ENCODE measurements around the gene BCL2L13. TPM values are rescaled to one million over a fixed set of nuclear protein-coding genes. Genes with fewer than 3 reads are reported as not detected.

The BCL2L13 gene
- total RNA-seq, 1 donor from 2014 or later = 48.4 TPM

- DNase-seq (ENCODE audit: low read depth) (peak; percentile 60), FAIRE-seq (no peak)
- H3K4me3 ChIP-seq (ENCODE audit: low read depth, low read length) = no peak overlapping the region
These were observed 104.0 kb downstream of the BCL2L13 start for GRCh38 chr22:17742527-17742902.

GRCh38 chr22:17743661-17744411 lies 105.3 kb downstream of the BCL2L13 start:
- FAIRE-seq (no peak), DNase-seq (ENCODE audit: low read depth) (no peak)
- Histone ChIP-seq H3K27me3 (ENCODE audit: control insufficient read depth, insufficient read depth, low read length) (no peaks in the 10 kb centered on the region), H3K4me3 (ENCODE audit: low read depth, low read length) (no peak overlapping the region), H3K36me3 (ENCODE audit: control insufficient read depth, insufficient read depth, low read length) (peaks cover 3% of the 10 kb centered on the region)
- TF ChIP-seq CTCF (IDR thresholded peaks at IDR 0.05; ENCODE audit: insufficient read depth, low read length, severe bottlenecking) = no peak

More at GRCh38 chr22:17742527-17742902, 104.0 kb downstream of the BCL2L13 start:
- H3K36me3 ChIP-seq (ENCODE audit: control insufficient read depth, insufficient read depth, low read length) = peaks cover 5% of the 10 kb centered on the region
- no peaks in the 10 kb centered on the region for H3K27me3 ChIP-seq (ENCODE audit: control insufficient read depth, insufficient read depth, low read length)
- TF ChIP-seq CTCF (IDR thresholded peaks at IDR 0.05; ENCODE audit: insufficient read depth, low read length, severe bottlenecking) = peak; percentile 91

- Histone ChIP-seq H3K4me3 (ENCODE audit: low read depth, low read length) (no peak overlapping the region), H3K36me3 (ENCODE audit: control insufficient read depth, insufficient read depth, low read length) (peaks cover 1% of the 10 kb centered on the region), H3K27me3 (ENCODE audit: control insufficient read depth, insufficient read depth, low read length) (no peaks in the 10 kb centered on the region)
- DNase-seq (ENCODE audit: low read depth) (no peak), FAIRE-seq (no peak)
- no peak for TF ChIP-seq CTCF (IDR thresholded peaks at IDR 0.05; ENCODE audit: insufficient read depth, low read length, severe bottlenecking)
These were observed 105.9 kb downstream of the BCL2L13 start for GRCh38 chr22:17744430-17744829.

- Histone ChIP-seq H3K4me3 (ENCODE audit: low read depth, low read length) (no peak overlapping the region), H3K27me3 (ENCODE audit: control insufficient read depth, insufficient read depth, low read length) (no peaks in the 10 kb centered on the region), H3K36me3 (ENCODE audit: control insufficient read depth, insufficient read depth, low read length) (no peaks in the 10 kb centered on the region)
- DNase-seq (ENCODE audit: low read depth) (no peak), FAIRE-seq (no peak)
- TF ChIP-seq CTCF (IDR thresholded peaks at IDR 0.05; ENCODE audit: insufficient read depth, low read length, severe bottlenecking) = no peak
These were observed 108.4 kb downstream of the BCL2L13 start for GRCh38 chr22:17746916-17747315.

- no peak overlapping the region for H3K4me3 ChIP-seq (ENCODE audit: low read depth, low read length)
- FAIRE-seq (no peak), DNase-seq (ENCODE audit: low read depth) (no peak)
- H3K27me3 ChIP-seq (ENCODE audit: control insufficient read depth, insufficient read depth, low read length) = no peaks in the 10 kb centered on the region
- no peaks in the 10 kb centered on the region for H3K36me3 ChIP-seq (ENCODE audit: control insufficient read depth, insufficient read depth, low read length)
- no peak for TF ChIP-seq CTCF (IDR thresholded peaks at IDR 0.05; ENCODE audit: insufficient read depth, low read length, severe bottlenecking)
These were observed 110.2 kb downstream of the BCL2L13 start for GRCh38 chr22:17748555-17749353.
